HEK293 (cell line): ENCODE results near the gene ZSWIM7.
A peak's percentile ranks its signal among the peaks of the same experiment; 100 is the strongest.

Source experiments
- CTCF ChIA-PET: fragments of 350-600 bp; formaldehyde crosslinking; extraction: SDS; loops from one replicate; lab custom pipeline; 2021; ENCODE audit warnings: antibody characterized with exemption; lab: Yijun Ruan, JAX
- POLR2A ChIA-PET: fragments of 300-600 bp; formaldehyde crosslinking; extraction: SDS; loops from one replicate; lab custom pipeline; 2020; ENCODE audit warnings: antibody characterized with exemption, inconsistent platforms; lab: Yijun Ruan, JAX
- H3K27ac ChIP-seq: fragments of 200-500 bp; sonication (Bioruptor generic); 2 replicates; pipeline ENCODE4 v1.5.1; 2014; ENCODE audit warnings: low read depth, low read length, control low read depth, inconsistent platforms; ENCODE audit errors: extremely low read depth
- H3K36me3 ChIP-seq, 2 experiments: fragments of 200-500 bp in 1 of 2; sonication (Bioruptor generic) in 1 of 2; 1 replicate in 1 of 2; 2 replicates in 1 of 2; pipeline ENCODE4 v1.5.1; 2014 to 2017; ENCODE audit warnings: inconsistent platforms in 2 of 2, low read length in 2 of 2; ENCODE audit not compliant: control insufficient read depth in 2 of 2, insufficient read depth in 1 of 2
- H3K4me1 ChIP-seq: fragments of 200-500 bp; sonication (Bioruptor generic); 2 replicates; pipeline ENCODE4 v1.5.1; 2014; ENCODE audit warnings: mild to moderate bottlenecking, low read length, inconsistent platforms; ENCODE audit not compliant: control insufficient read depth, insufficient read depth
- H3K4me3 ChIP-seq: 2 replicates; pipeline ENCODE4 v1.5.1; 2011; ENCODE audit warnings: low read depth, mild to moderate bottlenecking, control low read depth, low read length, moderate library complexity
- H3K9me3 ChIP-seq: fragments of 200-500 bp; sonication (Bioruptor generic); 2 replicates; pipeline ENCODE4 v1.5.1; 2014; ENCODE audit warnings: low read depth, low read length, inconsistent platforms; ENCODE audit not compliant: control insufficient read depth, insufficient read depth
- GLIS1 ChIP-seq: fragments of 450-650 bp; formaldehyde crosslinking; IDR thresholded peaks from 2 replicates; pipeline ENCODE4 v1.5.1; 2016; ENCODE audit warnings: missing biosample characterization, missing genetic modification characterization
- GLIS2 ChIP-seq: fragments of 450-650 bp; formaldehyde crosslinking; IDR thresholded peaks from 2 replicates; pipeline ENCODE4 v1.5.1; 2016; ENCODE audit warnings: missing biosample characterization, missing genetic modification characterization
- KLF10 ChIP-seq: fragments of 450-650 bp; IDR thresholded peaks from 2 replicates; pipeline ENCODE4 v1.5.1; 2018; ENCODE audit warnings: missing biosample characterization, mild to moderate bottlenecking, missing genetic modification characterization
- KLF16 ChIP-seq: fragments of 450-650 bp; formaldehyde crosslinking; IDR thresholded peaks from 2 replicates; pipeline ENCODE4 v1.5.1; 2017; ENCODE audit warnings: missing biosample characterization, missing genetic modification characterization
- TRIM28 ChIP-seq: IDR thresholded peaks from 2 replicates; pipeline ENCODE4 v1.6.1; 2011; ENCODE audit warnings: low read length, control low read depth, borderline replicate concordance
- ZEB2 ChIP-seq: fragments of 450-650 bp; formaldehyde crosslinking; IDR thresholded peaks from 2 replicates; pipeline ENCODE4 v1.5.1; 2016; ENCODE audit warnings: missing biosample characterization, missing genetic modification characterization
- ZFP37 ChIP-seq: fragments of 450-650 bp; formaldehyde crosslinking; IDR thresholded peaks from 2 replicates; pipeline ENCODE4 v1.5.1; 2016; ENCODE audit warnings: missing biosample characterization, missing genetic modification characterization
- ZNF10 ChIP-seq: fragments of 450-650 bp; formaldehyde crosslinking; IDR thresholded peaks from 2 replicates; pipeline ENCODE4 v1.5.1; 2017; ENCODE audit warnings: missing biosample characterization, missing genetic modification characterization
- ZNF169 ChIP-seq: fragments of 450-650 bp; formaldehyde crosslinking; IDR thresholded peaks from 2 replicates; pipeline ENCODE4 v1.5.1; 2016; ENCODE audit warnings: missing biosample characterization, missing genetic modification characterization
- ZNF335 ChIP-seq: fragments of 450-650 bp; formaldehyde crosslinking; conservative IDR thresholded peaks from 2 replicates; pipeline ENCODE4 v1.5.1; 2016; ENCODE audit warnings: missing biosample characterization, missing genetic modification characterization
- ZNF391 ChIP-seq: fragments of 450-650 bp; formaldehyde crosslinking; IDR thresholded peaks from 2 replicates; pipeline ENCODE4 v1.5.1; 2016; ENCODE audit warnings: low read depth, missing biosample characterization, missing genetic modification characterization, borderline replicate concordance
- ZNF423 ChIP-seq: fragments of 450-650 bp; formaldehyde crosslinking; IDR thresholded peaks from 2 replicates; pipeline ENCODE4 v1.5.1; 2016; ENCODE audit warnings: missing biosample characterization, missing genetic modification characterization
- ZNF549 ChIP-seq: fragments of 450-650 bp; IDR thresholded peaks from 2 replicates; pipeline ENCODE4 v1.5.1; 2018; ENCODE audit warnings: missing biosample characterization, missing genetic modification characterization, mild to moderate bottlenecking, inconsistent platforms, moderate library complexity
- ZNF560 ChIP-seq: fragments of 450-650 bp; formaldehyde crosslinking; IDR thresholded peaks from 2 replicates; pipeline ENCODE4 v1.5.1; 2017; ENCODE audit warnings: missing biosample characterization, missing genetic modification characterization, borderline replicate concordance
- ZNF664 ChIP-seq: fragments of 450-650 bp; formaldehyde crosslinking; IDR thresholded peaks from 2 replicates; pipeline ENCODE4 v1.5.1; 2016; ENCODE audit warnings: missing biosample characterization, missing genetic modification characterization
- ZNF677 ChIP-seq: fragments of 450-650 bp; IDR thresholded peaks from 2 replicates; pipeline ENCODE4 v1.5.0; 2018; ENCODE audit warnings: missing biosample characterization, mild to moderate bottlenecking, missing genetic modification characterization, moderate library complexity
- ZNF76 ChIP-seq: fragments of 450-650 bp; formaldehyde crosslinking; IDR thresholded peaks from 2 replicates; pipeline ENCODE4; 2016; ENCODE audit warnings: low read depth, missing biosample characterization, missing genetic modification characterization, borderline replicate concordance
- ZNF837 ChIP-seq: fragments of 450-650 bp; formaldehyde crosslinking; IDR thresholded peaks from 2 replicates; pipeline ENCODE4 v1.5.1; 2016; ENCODE audit warnings: missing biosample characterization, missing genetic modification characterization
- TF ChIP-seq, protein P1 (sequence below): fragments of 450-650 bp; formaldehyde crosslinking; IDR thresholded peaks from 2 replicates; pipeline ENCODE4 v1.5.1; 2016; ENCODE audit warnings: missing biosample characterization, missing genetic modification characterization
- TF ChIP-seq, protein P2 (sequence below): fragments of 450-650 bp; formaldehyde crosslinking; IDR thresholded peaks from 2 replicates; pipeline ENCODE4 v1.5.1; 2016; ENCODE audit warnings: missing biosample characterization, missing genetic modification characterization
- TF ChIP-seq, protein P3 (sequence below): fragments of 450-650 bp; formaldehyde crosslinking; optimal IDR thresholded peaks from 2 replicates; pipeline ENCODE3; 2016; ENCODE audit warnings: missing biosample characterization, mild to moderate bottlenecking, missing genetic modification characterization
- TF ChIP-seq, protein P4 (sequence below): fragments of 450-650 bp; formaldehyde crosslinking; IDR thresholded peaks from 2 replicates; pipeline ENCODE4 v1.5.1; 2016; ENCODE audit warnings: missing biosample characterization, missing genetic modification characterization
- TF ChIP-seq, protein P5 (sequence below): fragments of 450-650 bp; formaldehyde crosslinking; IDR thresholded peaks from 2 replicates; pipeline ENCODE4 v1.5.1; 2016; ENCODE audit warnings: missing biosample characterization, missing genetic modification characterization
- TF ChIP-seq, protein P6 (sequence below): fragments of 450-650 bp; formaldehyde crosslinking; IDR thresholded peaks from 2 replicates; pipeline ENCODE4 v1.5.1; 2017; ENCODE audit warnings: missing biosample characterization, missing genetic modification characterization
- TF ChIP-seq, protein P7 (sequence below): sonication (generic); formaldehyde crosslinking; IDR thresholded peaks from 2 replicates; pipeline ENCODE4 v1.8.1; 2022; ENCODE audit warnings: mild to moderate bottlenecking, moderate library complexity, missing genetic modification reagents

Gene ZSWIM7

DNA sequence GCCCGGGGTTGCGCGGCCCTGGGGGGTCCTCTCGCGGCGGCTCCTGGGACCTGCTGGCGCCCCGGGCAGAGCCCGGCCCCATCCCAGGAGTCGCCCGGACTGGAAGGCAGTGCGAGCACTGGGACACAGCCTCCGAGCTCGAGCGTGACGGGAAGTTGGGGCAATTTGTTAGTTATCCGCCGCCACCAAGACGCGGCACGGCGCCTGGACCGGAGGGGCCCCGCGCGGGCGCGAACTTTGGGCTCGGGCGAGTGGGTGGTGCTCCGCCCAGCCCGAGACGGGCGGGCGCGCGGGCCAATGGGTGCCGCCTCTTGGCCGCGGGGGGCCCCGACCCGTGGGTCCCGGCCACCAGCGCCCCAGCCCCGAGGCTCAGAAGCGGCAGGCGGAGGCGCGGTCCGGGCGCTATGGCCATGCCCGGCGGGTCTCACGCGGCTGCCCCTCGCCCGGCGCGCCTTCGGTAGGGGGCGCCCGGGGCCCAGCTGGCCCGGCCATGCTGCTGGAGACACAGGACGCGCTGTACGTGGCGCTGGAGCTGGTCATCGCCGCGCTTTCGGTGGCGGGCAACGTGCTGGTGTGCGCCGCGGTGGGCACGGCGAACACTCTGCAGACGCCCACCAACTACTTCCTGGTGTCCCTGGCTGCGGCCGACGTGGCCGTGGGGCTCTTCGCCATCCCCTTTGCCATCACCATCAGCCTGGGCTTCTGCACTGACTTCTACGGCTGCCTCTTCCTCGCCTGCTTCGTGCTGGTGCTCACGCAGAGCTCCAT lies 54.6 kb downstream of the ZSWIM7 start, which contains the start of gene ADORA2B:
Gene ADORA2B (plus strand): TSS at position 372 of the 768 bp plus-strand sequence. CDS start 119 bp downstream, at position 491.
- CTCF ChIA-PET = interaction anchor here (0.6 to 5.1 kb wide), 15 partner anchors 9 to 500 kb away, joined by 3 to 36 read pairs (median 5); partner anchors contain the start of genes TTC19 and ZSWIM7
- peak within 1 kb of the TSS; percentile 62 for H3K4me3 ChIP-seq
- H3K9me3 ChIP-seq = no peaks in the 10 kb centered on the region
- POLR2A ChIA-PET = interaction anchor here (0.5 to 2.3 kb wide), 7 partner anchors 14 to 436 kb away, joined by 3 to 33 read pairs (median 3); partner anchors contain the start of genes NCOR1, TTC19, UBB and ZSWIM7
- H3K36me3 ChIP-seq = no peaks in the 10 kb centered on the region
- H3K27ac ChIP-seq = peak within 1 kb of the TSS; percentile 37; the same call in 1 of the 2 replicates
- H3K4me1 ChIP-seq = peaks cover 5% of the 10 kb centered on the region
- TF ChIP-seq ZNF837 (tag by site-specific recombination) (no peak), GLIS1 (tag by site-specific recombination) (peak; percentile 62), ZNF76 (peak; percentile 76), ZEB2 (tag by site-specific recombination) (0 out of 2 replicates have a peak, but pooled peaks have one; percentile 49), ZFP37 (peak; percentile 48), GLIS2 (tag by site-specific recombination) (peak; percentile 29; the same call in 1 of the 2 replicates), ZNF560 (tag by site-specific recombination) (no peak), KLF10 (tag by site-specific recombination) (peak; percentile 14; the same call in 1 of the 2 replicates), TRIM28 (peak; percentile 42; the same call in 1 of the 2 replicates), ZNF677 (tag by site-specific recombination) (no peak), ZNF423 (peak; percentile 71), ZNF169 (no peak), ZNF391 (tag by site-specific recombination) (no peak), ZNF335 (tag by site-specific recombination) (peak; percentile 90), ZNF664 (tag by site-specific recombination) (no peak), ZNF10 (tag by site-specific recombination) (no peak), ZNF549 (tag by site-specific recombination) (no peak), KLF16 (tag by site-specific recombination) (peak; percentile 70; the same call in 1 of the 2 replicates)
- TF ChIP-seq, protein P1, sequence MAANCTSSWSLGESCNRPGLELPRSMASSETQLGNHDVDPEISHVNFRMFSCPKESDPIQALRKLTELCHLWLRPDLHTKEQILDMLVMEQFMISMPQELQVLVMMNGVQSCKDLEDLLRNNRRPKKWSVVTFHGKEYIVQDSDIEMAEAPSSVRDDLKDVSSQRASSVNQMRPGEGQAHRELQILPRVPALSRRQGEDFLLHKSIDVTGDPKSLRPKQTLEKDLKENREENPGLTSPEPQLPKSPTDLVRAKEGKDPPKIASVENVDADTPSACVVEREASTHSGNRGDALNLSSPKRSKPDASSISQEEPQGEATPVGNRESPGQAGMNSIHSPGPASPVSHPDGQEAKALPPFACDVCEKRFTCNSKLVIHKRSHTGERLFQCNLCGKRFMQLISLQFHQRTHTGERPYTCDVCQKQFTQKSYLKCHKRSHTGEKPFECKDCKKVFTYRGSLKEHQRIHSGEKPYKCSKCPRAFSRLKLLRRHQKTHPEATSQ = peak; percentile 85
- TF ChIP-seq, protein P2, sequence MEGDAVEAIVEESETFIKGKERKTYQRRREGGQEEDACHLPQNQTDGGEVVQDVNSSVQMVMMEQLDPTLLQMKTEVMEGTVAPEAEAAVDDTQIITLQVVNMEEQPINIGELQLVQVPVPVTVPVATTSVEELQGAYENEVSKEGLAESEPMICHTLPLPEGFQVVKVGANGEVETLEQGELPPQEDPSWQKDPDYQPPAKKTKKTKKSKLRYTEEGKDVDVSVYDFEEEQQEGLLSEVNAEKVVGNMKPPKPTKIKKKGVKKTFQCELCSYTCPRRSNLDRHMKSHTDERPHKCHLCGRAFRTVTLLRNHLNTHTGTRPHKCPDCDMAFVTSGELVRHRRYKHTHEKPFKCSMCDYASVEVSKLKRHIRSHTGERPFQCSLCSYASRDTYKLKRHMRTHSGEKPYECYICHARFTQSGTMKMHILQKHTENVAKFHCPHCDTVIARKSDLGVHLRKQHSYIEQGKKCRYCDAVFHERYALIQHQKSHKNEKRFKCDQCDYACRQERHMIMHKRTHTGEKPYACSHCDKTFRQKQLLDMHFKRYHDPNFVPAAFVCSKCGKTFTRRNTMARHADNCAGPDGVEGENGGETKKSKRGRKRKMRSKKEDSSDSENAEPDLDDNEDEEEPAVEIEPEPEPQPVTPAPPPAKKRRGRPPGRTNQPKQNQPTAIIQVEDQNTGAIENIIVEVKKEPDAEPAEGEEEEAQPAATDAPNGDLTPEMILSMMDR = peak; percentile 77
- TF ChIP-seq, protein P3, sequence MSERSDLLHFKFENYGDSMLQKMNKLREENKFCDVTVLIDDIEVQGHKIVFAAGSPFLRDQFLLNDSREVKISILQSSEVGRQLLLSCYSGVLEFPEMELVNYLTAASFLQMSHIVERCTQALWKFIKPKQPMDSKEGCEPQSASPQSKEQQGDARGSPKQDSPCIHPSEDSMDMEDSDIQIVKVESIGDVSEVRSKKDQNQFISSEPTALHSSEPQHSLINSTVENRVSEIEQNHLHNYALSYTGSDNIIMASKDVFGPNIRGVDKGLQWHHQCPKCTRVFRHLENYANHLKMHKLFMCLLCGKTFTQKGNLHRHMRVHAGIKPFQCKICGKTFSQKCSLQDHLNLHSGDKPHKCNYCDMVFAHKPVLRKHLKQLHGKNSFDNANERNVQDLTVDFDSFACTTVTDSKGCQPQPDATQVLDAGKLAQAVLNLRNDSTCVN (tag by site-specific recombination) = peak; percentile 86
- TF ChIP-seq, protein P4, sequence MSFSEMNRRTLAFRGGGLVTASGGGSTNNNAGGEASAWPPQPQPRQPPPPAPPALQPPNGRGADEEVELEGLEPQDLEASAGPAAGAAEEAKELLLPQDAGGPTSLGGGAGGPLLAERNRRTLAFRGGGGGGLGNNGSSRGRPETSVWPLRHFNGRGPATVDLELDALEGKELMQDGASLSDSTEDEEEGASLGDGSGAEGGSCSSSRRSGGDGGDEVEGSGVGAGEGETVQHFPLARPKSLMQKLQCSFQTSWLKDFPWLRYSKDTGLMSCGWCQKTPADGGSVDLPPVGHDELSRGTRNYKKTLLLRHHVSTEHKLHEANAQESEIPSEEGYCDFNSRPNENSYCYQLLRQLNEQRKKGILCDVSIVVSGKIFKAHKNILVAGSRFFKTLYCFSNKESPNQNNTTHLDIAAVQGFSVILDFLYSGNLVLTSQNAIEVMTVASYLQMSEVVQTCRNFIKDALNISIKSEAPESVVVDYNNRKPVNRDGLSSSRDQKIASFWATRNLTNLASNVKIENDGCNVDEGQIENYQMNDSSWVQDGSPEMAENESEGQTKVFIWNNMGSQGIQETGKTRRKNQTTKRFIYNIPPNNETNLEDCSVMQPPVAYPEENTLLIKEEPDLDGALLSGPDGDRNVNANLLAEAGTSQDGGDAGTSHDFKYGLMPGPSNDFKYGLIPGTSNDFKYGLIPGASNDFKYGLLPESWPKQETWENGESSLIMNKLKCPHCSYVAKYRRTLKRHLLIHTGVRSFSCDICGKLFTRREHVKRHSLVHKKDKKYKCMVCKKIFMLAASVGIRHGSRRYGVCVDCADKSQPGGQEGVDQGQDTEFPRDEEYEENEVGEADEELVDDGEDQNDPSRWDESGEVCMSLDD = 0 out of 2 replicates have a peak, but pooled peaks have one; percentile 38
- TF ChIP-seq, protein P5, sequence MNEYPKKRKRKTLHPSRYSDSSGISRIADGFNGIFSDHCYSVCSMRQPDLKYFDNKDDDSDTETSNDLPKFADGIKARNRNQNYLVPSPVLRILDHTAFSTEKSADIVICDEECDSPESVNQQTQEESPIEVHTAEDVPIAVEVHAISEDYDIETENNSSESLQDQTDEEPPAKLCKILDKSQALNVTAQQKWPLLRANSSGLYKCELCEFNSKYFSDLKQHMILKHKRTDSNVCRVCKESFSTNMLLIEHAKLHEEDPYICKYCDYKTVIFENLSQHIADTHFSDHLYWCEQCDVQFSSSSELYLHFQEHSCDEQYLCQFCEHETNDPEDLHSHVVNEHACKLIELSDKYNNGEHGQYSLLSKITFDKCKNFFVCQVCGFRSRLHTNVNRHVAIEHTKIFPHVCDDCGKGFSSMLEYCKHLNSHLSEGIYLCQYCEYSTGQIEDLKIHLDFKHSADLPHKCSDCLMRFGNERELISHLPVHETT = no peak
- TF ChIP-seq, protein P6, sequence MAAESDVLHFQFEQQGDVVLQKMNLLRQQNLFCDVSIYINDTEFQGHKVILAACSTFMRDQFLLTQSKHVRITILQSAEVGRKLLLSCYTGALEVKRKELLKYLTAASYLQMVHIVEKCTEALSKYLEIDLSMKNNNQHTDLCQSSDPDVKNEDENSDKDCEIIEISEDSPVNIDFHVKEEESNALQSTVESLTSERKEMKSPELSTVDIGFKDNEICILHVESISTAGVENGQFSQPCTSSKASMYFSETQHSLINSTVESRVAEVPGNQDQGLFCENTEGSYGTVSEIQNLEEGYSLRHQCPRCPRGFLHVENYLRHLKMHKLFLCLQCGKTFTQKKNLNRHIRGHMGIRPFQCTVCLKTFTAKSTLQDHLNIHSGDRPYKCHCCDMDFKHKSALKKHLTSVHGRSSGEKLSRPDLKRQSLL (tag by site-specific recombination) = peak; percentile 94
- TF ChIP-seq, protein P7, sequence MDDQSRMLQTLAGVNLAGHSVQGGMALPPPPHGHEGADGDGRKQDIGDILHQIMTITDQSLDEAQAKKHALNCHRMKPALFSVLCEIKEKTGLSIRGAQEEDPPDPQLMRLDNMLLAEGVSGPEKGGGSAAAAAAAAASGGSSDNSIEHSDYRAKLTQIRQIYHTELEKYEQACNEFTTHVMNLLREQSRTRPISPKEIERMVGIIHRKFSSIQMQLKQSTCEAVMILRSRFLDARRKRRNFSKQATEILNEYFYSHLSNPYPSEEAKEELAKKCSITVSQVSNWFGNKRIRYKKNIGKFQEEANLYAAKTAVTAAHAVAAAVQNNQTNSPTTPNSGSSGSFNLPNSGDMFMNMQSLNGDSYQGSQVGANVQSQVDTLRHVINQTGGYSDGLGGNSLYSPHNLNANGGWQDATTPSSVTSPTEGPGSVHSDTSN (CRISPR knock-in tag) = peak; percentile 90; the same call in 1 of the 2 replicates
